Mammary epithelial cell (primary cell): Measurements from ENCODE around the gene MAP7D3.
"Not testable (repeated sequence)": the region's sequence is repeated elsewhere in the genome, so short reads cannot be mapped to it uniquely, and the experiment has no call there.

ENCODE experiments used
- EZH2 ChIP-seq: IDR thresholded peaks from 2 replicates; pipeline ENCODE4 v1.6.1; 2012; ENCODE audit warnings: low read length, inconsistent platforms, borderline replicate concordance
- TF ChIP-seq, protein P1 (sequence below), 2 donors: IDR thresholded peaks in 1 of 2; conservative IDR thresholded peaks in 1 of 2; 2 replicates each; pipeline ENCODE4 v1.5.1; 2011 to 2012; ENCODE audit warnings: inconsistent platforms in 2 of 2, low read length in 2 of 2, mild to moderate bottlenecking in 2 of 2, control low read depth in 1 of 2, low read depth in 1 of 2; ENCODE audit not compliant: insufficient read depth in 1 of 2; ENCODE audit errors: extremely low read depth in 1 of 2

GRCh38 chrX:136286375-136286774 is 35.2 kb upstream of the MAP7D3 start:
- TF ChIP-seq, protein P1, sequence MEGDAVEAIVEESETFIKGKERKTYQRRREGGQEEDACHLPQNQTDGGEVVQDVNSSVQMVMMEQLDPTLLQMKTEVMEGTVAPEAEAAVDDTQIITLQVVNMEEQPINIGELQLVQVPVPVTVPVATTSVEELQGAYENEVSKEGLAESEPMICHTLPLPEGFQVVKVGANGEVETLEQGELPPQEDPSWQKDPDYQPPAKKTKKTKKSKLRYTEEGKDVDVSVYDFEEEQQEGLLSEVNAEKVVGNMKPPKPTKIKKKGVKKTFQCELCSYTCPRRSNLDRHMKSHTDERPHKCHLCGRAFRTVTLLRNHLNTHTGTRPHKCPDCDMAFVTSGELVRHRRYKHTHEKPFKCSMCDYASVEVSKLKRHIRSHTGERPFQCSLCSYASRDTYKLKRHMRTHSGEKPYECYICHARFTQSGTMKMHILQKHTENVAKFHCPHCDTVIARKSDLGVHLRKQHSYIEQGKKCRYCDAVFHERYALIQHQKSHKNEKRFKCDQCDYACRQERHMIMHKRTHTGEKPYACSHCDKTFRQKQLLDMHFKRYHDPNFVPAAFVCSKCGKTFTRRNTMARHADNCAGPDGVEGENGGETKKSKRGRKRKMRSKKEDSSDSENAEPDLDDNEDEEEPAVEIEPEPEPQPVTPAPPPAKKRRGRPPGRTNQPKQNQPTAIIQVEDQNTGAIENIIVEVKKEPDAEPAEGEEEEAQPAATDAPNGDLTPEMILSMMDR (conservative IDR thresholded peaks at IDR 0.05 in 1 of 2, IDR thresholded peaks at IDR 0.05 in 1 of 2; ENCODE audit: extremely low read depth in 1 of 2, insufficient read depth in 1 of 2, low read depth in 1 of 2, low read length in 2 of 2) = not testable (repeated sequence)
- not testable (repeated sequence) for TF ChIP-seq EZH2
